ENCODE data around the gene TMPRSS4.

Gene TMPRSS4

DNA sequence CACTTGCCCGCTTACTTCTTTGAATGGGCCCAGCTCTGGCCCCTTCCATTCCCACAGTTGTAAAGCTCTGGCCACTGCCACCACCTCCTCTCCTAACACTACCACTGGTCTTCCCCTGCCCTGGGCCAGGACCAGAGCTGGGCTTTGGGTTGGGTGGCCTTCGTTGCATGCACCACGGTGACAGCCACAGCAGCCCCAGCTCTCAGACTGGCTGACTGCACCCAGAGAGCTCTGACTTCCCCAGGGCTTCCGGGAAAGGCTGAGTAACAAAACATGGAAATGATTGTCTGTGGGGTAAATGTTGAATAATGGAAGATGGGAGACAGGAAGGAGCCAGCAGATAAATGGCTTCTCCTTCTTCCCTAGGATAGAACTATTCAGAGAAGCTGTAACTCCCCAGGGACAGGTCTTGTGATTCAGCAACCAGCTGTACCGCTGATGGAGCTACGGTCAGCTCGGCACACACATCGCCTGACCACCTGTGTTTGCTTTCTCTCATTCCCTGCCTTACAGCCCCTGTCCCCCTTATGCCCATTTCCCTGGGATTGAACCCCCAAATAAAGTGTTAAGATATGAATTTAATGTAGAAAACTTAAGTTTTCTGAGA, 48.2 kb downstream of the TMPRSS4 start:
- H3K4me1 Mint-ChIP-seq (ENCODE audit: low read depth): no peaks in the 10 kb centered on the region
- peaks cover 6% of the 10 kb centered on the region for H3K9me3 Mint-ChIP-seq (ENCODE audit: low read depth)
- no peak overlapping the region for H3K4me3 Mint-ChIP-seq
- H3K27ac Mint-ChIP-seq: no peak overlapping the region
- H3K27me3 Mint-ChIP-seq: peaks cover 3% of the 10 kb centered on the region
- peaks cover 2% of the 10 kb centered on the region for H3K36me3 Mint-ChIP-seq

GRCh38 chr11:118126082-118126838, 49.4 kb downstream of the TMPRSS4 start:
- Mint-ChIP-seq H3K4me3 (no peak overlapping the region), H3K4me1 (ENCODE audit: low read depth) (no peaks in the 10 kb centered on the region), H3K36me3 (no peaks in the 10 kb centered on the region), H3K27ac (no peak overlapping the region), H3K9me3 (ENCODE audit: low read depth) (no peaks in the 10 kb centered on the region), H3K27me3 (no peaks in the 10 kb centered on the region)

- H3K4me3 Mint-ChIP-seq: no peak overlapping the region
- no peaks in the 10 kb centered on the region for H3K36me3 Mint-ChIP-seq
- H3K27ac Mint-ChIP-seq: no peak overlapping the region
- H3K9me3 Mint-ChIP-seq (ENCODE audit: low read depth): no peaks in the 10 kb centered on the region
- H3K4me1 Mint-ChIP-seq (ENCODE audit: low read depth): no peaks in the 10 kb centered on the region
- no peaks in the 10 kb centered on the region for H3K27me3 Mint-ChIP-seq
Measured at GRCh38 chr11:118128310-118128709, 51.4 kb downstream of the TMPRSS4 start.

GRCh38 chr11:118128721-118129470, 52.0 kb downstream of the TMPRSS4 start:
- Mint-ChIP-seq H3K9me3 (ENCODE audit: low read depth) (no peaks in the 10 kb centered on the region), H3K27me3 (no peaks in the 10 kb centered on the region), H3K27ac (no peak overlapping the region), H3K4me1 (ENCODE audit: low read depth) (no peaks in the 10 kb centered on the region), H3K4me3 (no peak overlapping the region), H3K36me3 (no peaks in the 10 kb centered on the region)

DNA sequence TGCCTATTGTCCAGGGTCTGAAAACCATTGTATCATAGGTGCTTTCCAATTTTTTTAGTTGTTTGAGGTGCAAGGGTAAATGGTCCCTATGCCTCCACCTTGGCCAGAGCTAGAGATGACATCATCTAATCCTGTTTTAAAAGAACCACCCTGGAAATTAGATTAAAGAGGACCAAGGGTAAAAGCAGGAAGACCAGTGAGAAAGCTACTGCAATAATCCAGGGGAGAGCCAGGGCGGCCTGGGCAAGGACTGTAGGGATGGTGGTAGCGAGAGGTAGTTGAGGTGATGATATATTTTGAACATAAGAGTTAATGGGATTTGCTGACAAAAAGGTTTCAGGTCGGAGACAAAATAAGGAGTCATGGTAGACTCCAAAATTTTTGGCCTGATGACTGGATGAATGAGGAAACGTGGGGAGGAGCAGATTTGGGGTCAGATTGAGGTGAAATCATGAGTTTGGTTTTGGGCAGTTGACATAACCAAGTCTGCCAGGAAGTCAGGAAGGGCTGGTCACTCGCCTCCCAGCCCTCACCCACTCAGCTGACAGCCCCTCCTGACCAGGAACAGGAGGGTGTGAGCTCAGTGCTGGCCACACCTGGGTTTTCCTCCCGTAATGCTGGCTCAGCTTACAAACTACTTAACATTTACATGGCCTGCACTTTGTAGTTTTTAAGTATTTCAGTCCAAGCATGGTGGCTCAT, 52.7 kb downstream of the TMPRSS4 start:
- no peak overlapping the region for H3K4me3 Mint-ChIP-seq
- no peak overlapping the region for H3K27ac Mint-ChIP-seq
- H3K36me3 Mint-ChIP-seq: no peaks in the 10 kb centered on the region
- no peaks in the 10 kb centered on the region for H3K9me3 Mint-ChIP-seq (ENCODE audit: low read depth)
- no peaks in the 10 kb centered on the region for H3K27me3 Mint-ChIP-seq
- no peaks in the 10 kb centered on the region for H3K4me1 Mint-ChIP-seq (ENCODE audit: low read depth)

DNA sequence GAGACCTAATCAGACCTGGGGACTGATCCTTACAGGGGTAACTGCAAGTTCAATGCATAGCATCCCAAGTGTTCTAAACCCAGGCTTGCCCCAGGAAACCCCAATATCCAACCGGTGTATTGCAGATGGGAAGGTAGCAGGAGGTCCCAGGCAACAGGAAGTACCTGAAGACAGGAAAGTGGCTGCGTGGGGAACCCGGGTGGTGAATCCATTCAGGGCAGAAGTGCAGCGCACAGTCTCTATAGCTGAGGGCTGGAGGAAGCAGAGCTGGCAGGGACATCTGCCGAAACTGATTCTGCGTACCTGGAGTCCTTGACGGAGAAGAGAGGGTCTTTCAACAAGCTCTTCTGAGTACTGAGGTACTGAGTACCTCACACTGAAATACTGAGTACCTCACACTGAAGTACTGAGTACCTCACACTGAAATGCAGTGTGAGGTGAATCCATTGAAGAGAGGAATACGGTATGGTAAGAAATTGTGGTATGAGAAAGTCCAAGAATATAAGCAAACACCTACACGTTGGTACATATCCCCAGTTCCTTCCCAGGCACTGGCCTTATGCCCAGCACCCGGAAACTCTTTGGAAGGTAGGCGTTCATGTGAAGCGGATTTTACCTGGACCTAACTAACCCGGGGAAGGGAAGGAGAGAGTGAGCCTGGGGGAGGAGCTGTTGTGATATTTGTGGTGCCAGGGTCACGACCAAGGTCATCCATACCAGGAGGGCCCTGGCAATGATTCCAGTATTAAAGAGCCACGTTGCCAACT, 55.7 kb downstream of the TMPRSS4 start:
- no peaks in the 10 kb centered on the region for H3K9me3 Mint-ChIP-seq (ENCODE audit: low read depth)
- no peaks in the 10 kb centered on the region for H3K4me1 Mint-ChIP-seq (ENCODE audit: low read depth)
- no peaks in the 10 kb centered on the region for H3K36me3 Mint-ChIP-seq
- no peaks in the 10 kb centered on the region for H3K27me3 Mint-ChIP-seq
- H3K4me3 Mint-ChIP-seq: no peak overlapping the region
- no peak overlapping the region for H3K27ac Mint-ChIP-seq

- H3K27me3 Mint-ChIP-seq: peaks cover under 1% of the 10 kb centered on the region
- H3K4me1 Mint-ChIP-seq (ENCODE audit: low read depth): no peaks in the 10 kb centered on the region
- no peaks in the 10 kb centered on the region for H3K9me3 Mint-ChIP-seq (ENCODE audit: low read depth)
- H3K36me3 Mint-ChIP-seq: no peaks in the 10 kb centered on the region
- no peak overlapping the region for H3K27ac Mint-ChIP-seq
- H3K4me3 Mint-ChIP-seq: no peak overlapping the region
Measured at GRCh38 chr11:118133816-118134215, 56.9 kb downstream of the TMPRSS4 start.

DNA sequence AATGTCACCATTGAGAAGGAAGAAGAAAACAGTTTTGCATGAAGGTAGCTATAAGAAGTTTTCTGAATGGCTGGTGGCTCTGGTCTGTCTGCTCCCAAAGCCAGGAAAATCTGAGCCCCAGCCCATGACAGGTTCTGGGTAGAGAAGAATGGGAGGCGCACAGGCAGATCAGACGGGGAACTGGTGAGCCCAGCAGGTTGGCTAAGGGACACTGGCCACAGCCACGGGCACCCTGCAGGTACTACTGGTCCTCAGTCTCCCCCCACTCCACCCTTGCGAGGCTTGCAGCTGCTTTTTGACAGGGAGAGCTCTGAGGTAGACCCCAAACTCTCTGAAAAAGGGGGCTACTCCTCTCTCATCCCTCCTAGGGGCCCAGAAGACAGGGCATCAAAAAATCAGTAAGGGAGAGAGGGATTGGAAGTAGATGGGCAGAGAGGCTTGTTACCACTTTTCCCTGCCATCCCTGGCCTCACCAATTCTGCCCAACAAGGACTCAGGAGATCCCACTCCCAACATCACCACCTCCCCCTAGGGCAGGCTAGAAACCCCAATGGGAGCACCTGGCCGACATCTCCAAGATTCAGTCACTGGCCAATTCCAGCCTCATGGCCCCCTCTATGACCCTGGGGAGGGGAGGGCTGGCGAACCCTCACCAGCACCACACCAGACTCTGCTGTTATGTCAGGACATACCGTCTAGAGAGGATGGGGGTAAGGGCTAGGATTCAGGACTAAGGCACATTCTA, 58.3 kb downstream of the TMPRSS4 start:
- Mint-ChIP-seq H3K4me1 (ENCODE audit: low read depth) (no peaks in the 10 kb centered on the region), H3K27ac (no peak overlapping the region), H3K9me3 (ENCODE audit: low read depth) (no peaks in the 10 kb centered on the region), H3K4me3 (no peak overlapping the region), H3K27me3 (peaks cover 6% of the 10 kb centered on the region), H3K36me3 (no peaks in the 10 kb centered on the region)

DNA sequence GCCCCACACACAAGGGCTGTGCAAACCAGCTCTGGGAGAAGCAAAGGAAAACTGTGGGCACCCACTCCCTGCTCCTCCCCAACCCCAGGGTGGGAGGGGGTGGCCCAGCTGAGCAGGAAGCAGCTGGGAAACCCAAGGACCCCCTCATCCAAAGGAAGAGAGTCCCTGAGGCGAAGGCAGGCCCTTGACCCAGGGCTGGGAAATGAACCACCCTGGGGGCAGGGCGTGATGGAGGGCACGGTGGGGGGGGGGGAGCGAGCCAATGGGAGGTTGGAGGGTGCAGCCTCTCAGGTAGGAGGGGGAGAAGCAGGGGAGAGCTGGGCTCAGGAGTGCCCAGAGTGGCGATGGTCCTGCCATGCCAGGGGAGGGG, 58.9 kb downstream of the TMPRSS4 start:
- H3K4me3 Mint-ChIP-seq: no peak overlapping the region
- H3K27me3 Mint-ChIP-seq: peaks cover 11% of the 10 kb centered on the region

DNA sequence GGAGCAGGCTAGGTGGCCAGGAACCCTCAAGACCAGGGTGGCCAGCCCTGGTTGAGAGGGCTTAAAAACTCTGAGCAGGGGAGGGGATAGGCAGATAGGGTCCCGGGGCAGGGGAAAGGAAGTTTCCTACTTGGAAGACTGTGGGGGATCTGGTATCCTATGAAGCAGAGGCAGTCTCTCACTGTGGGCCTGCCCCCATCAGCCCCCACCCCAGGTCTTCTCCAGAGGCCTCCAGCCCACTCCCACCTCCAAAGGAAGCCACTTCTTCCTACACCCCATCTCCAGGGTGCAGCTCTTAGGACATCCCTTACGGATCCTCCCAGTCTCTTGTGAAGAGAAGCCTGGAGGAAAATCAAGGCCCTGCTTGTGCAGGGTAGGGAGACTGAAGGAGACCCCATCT, 59.5 kb downstream of the TMPRSS4 start:
- no peak overlapping the region for H3K4me3 Mint-ChIP-seq
- H3K36me3 Mint-ChIP-seq: no peaks in the 10 kb centered on the region
- H3K9me3 Mint-ChIP-seq (ENCODE audit: low read depth): no peaks in the 10 kb centered on the region
- H3K4me1 Mint-ChIP-seq (ENCODE audit: low read depth): no peaks in the 10 kb centered on the region
- no peak overlapping the region for H3K27ac Mint-ChIP-seq
- peaks cover 13% of the 10 kb centered on the region for H3K27me3 Mint-ChIP-seq

More for the DNA sequence above, 58.9 kb downstream of the TMPRSS4 start:
- no peaks in the 10 kb centered on the region for H3K4me1 Mint-ChIP-seq (ENCODE audit: low read depth)
- no peaks in the 10 kb centered on the region for H3K36me3 Mint-ChIP-seq
- H3K9me3 Mint-ChIP-seq (ENCODE audit: low read depth): no peaks in the 10 kb centered on the region
- H3K27ac Mint-ChIP-seq: no peak overlapping the region

DNA sequence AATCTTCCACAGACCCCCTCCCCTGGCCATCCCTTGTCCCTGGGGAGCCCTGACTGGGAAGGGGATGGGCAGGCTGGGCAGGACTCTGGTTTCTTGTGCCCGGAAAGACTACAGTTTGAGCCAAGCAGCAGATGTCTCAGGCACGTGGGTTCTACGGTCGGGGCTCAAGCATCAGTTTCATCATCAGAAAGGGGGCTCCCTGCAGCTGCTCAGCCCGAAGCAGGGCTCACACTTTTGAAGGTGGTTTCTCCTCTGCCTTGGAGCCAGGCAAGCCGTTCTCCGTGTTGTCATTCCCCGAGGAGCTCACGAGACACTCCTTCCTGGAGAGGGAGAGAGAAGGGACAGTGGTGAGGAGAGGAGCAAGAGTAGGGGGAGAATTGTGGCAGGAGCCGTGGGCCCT, 59.9 kb downstream of the TMPRSS4 start:
- H3K4me3 Mint-ChIP-seq: no peak overlapping the region
- H3K36me3 Mint-ChIP-seq: no peaks in the 10 kb centered on the region
- no peaks in the 10 kb centered on the region for H3K4me1 Mint-ChIP-seq (ENCODE audit: low read depth)
- no peak overlapping the region for H3K27ac Mint-ChIP-seq
- H3K9me3 Mint-ChIP-seq (ENCODE audit: low read depth): no peaks in the 10 kb centered on the region
- H3K27me3 Mint-ChIP-seq: peaks cover 17% of the 10 kb centered on the region

- Mint-ChIP-seq H3K4me1 (ENCODE audit: low read depth) (no peaks in the 10 kb centered on the region), H3K27ac (no peak overlapping the region), H3K27me3 (peaks cover 27% of the 10 kb centered on the region), H3K9me3 (ENCODE audit: low read depth) (no peaks in the 10 kb centered on the region), H3K4me3 (no peak overlapping the region), H3K36me3 (no peaks in the 10 kb centered on the region)
Measured at GRCh38 chr11:118138839-118139420, 62.1 kb downstream of the TMPRSS4 start.

DNA sequence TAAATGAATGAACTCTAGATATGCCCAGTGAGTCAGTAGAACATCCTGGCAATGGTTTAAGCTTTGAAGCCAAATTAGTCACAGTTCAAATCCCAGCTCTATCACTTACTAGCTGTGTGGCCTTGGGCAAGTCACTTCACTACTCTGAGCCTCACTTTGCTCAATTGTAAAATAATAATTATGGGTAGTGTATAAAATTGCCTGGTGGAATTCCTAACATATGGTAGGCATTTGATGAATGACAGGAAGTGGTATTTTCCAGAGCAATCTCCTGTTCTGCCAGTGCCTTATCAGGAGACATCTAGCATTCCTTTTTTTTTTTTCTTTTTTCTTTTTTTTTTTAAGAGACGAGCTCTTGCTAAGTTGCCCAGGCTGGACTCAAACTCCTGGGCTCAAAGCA, 62.7 kb downstream of the TMPRSS4 start:
- H3K4me3 Mint-ChIP-seq: no peak overlapping the region
- H3K36me3 Mint-ChIP-seq: no peaks in the 10 kb centered on the region
- H3K27me3 Mint-ChIP-seq: peaks cover 34% of the 10 kb centered on the region
- no peak overlapping the region for H3K27ac Mint-ChIP-seq
- no peaks in the 10 kb centered on the region for H3K4me1 Mint-ChIP-seq (ENCODE audit: low read depth)
- no peaks in the 10 kb centered on the region for H3K9me3 Mint-ChIP-seq (ENCODE audit: low read depth)

DNA sequence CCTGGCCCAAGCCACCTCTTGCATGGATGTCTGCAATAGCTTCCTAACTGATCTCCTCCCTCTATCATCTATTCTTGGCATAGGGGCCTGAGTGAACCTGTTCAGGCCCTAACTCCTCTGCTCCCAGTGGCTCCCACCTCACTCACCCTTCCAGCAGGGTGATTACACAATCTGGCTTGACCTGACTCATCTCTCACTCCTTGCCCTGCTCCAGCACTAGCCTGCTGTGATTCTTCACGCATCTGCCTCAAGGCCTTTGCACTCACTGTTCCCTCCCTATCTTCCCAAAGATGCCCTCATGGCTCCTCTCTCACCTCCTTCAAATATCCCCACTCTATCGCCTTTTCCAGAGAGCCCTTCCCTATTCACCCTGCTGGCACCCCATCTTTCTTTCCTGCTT, 65.2 kb downstream of the TMPRSS4 start:
- Mint-ChIP-seq H3K4me1 (ENCODE audit: low read depth) (peaks cover 3% of the 10 kb centered on the region), H3K27me3 (peaks cover 43% of the 10 kb centered on the region), H3K27ac (no peak overlapping the region), H3K9me3 (ENCODE audit: low read depth) (no peaks in the 10 kb centered on the region), H3K36me3 (no peaks in the 10 kb centered on the region), H3K4me3 (no peak overlapping the region)

All from activated naive CD8-positive, alpha-beta T cell (primary cell).